HG02938 (cell line): Measurements from ENCODE around the gene DNM3.

Source experiments
- ATAC-seq: cut with Tn5 transposase; IDR thresholded peaks from one replicate; pipeline ENCODE4 v1.9.1; 2021; ENCODE audit warnings: mild to moderate bottlenecking, moderate library complexity; ENCODE audit not compliant: unreplicated experiment

Gene DNM3

DNA sequence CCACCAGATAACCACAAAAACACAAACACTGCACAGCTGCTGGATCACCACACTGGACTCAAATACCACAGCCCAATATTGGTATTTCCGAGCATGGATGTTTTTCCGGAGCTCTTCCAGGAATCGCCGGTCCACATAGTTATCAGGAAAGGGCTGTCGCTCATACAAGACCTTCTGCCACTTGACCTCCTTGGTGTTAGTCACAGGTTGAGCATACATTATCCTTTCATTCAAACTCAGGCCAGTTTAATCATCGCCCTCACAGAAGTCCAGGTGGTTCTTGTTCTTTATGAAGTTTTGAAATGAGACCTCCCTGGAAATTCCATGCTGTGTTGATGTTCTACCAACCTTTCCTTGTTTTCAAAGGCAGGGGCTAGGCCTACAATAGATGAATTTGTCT is 601.1 kb downstream of the DNM3 start:
- no peak for ATAC-seq

- ATAC-seq: no peak
These were observed 601.7 kb downstream of the DNM3 start for GRCh38 chr1:172442843-172443565.

DNA sequence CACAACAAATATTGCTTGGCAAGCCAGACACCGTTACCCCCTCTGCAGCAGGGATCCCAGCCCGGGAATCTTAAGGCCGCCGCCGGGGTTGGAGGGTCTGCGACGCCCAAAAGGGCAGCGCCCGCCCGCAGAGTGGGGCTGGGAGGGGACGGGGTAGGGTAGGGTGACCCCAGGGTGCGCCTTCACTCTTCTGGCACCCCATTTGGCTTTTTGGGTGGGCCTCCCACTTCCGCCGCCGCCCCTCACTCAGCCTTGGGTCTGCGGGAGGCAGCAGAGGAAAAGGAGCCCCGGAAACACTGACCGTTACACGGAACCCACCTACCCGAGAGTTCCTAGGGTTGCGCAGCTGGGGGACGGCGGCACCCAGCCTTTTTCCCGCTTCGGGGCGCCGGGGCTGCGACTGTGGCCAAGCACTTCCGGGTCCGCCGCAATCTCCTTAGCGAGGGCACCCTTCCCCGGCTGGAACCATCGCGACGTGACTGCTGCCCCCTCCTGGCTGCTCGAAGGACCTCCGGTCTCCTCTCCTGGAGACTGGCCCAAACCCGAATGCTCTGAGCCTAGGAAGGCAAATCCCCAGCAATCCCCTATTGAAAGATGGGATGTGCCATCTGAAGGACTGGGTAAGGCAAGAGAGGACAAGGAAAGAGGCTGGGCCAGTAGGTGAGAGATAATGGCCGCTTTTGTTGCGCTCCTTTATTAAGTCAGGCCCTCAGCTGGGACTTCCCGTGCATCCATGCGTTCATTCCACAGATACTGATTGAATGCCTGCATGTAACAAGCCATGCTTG is 602.6 kb downstream of the DNM3 start, which contains the start of gene PIGC:
TSS of gene PIGC (minus strand) at position 404 of the 788 bp plus-strand sequence. CDS start 1,447 bp downstream, outside the sequence.
- ATAC-seq: peak; percentile 100

DNA sequence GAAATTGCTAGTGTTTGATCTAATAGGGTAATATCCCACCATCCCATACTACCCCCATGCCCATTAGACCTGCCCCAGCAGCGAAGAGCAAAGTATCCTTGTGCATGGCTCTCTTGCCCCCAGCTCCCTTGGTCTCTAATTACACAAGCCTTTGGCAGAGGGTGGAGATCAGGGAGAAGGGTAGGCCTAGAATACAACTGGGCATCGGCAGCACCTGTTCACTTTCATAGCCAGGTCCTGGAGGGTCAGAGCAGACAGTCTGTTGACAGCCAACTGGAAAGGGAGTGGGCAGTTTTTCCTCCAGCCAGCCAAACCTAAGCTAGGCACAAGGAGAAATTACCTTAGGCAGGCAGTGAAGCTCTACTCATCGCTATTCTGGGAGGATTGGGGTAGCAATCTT is 605.2 kb downstream of the DNM3 start:
- no peak for ATAC-seq

DNA sequence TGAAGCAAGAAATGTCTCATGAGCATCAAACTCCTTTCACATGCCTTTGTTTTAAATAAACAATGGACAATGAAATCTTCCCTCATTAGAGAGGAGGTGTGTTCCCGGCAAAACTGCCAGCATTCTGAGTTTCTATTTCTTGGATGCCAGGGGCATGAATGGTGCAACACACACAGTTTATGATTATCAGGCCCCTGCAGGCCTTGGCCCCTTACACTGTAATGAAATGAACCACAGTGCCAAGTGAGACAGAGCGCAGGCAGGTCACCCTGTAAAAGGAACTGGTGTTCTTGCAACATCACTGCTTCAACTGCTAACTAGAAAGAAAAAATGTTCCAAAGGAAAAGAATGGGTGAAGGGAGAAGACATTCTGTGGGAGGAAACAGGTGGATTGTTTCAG is 606.3 kb downstream of the DNM3 start:
- no peak for ATAC-seq

DNA sequence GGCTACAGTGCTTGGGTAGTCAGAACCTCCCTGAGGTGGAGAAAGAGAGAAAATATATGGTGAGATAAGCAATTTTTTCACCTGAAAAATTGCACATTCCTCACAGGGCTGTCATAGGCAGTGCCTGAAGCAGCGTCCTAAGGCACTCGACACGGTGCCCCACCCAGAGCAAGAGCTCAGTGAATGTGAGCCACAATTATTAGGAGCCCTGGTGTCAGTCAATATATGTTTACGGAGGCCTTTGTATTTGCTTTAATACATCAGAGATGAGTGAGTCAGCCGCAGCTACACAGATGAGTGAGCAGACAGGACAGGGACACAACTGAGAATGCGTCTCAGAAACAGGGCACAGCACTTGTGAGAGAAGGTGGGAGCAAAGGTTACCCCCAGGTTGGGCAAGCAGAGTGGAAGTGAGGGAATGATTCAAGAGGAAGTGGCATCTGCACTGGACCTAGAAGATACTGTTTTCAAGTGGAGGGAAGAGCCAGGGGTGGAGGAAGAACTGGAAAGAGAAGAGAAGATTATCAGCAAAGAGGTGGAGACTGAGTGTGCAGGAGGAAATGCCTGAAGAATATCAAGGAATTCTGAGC is 607.8 kb downstream of the DNM3 start:
- no peak for ATAC-seq

GRCh38 chr1:172449585-172450523 is 608.6 kb downstream of the DNM3 start:
- ATAC-seq: no peak

GRCh38 chr1:172450524-172450885 is 609.2 kb downstream of the DNM3 start:
- no peak for ATAC-seq

- ATAC-seq: no peak
These were observed 609.7 kb downstream of the DNM3 start for GRCh38 chr1:172451002-172451443.

DNA sequence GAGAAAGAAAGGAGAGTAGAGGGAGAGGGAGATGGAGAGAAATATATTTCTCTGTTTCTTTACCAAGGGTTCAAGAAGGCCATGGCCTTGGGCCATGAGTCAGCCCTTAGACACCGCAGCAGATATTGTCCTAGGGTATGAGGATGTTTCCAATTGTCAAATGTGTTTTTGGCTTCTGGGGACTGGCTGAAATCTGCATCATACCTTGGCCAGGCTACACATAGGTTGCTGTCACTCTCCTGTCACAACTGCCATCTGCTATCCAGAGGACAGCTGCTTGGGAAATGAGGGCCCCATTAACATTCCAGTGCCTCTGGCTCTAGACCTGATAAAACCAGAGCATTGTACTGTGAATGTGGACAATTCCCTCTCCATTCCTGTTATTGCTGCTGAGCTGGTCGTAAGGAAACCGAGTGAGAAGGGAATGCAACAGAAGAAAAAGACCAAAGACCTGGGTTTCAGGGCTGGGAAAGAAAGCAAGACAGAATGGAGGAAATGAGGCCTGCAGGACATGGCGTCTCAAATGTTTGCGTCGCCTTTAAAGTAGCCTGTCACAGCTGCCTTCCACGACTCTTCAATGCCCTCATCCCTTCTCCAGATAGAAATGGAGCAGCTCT is 611.3 kb downstream of the DNM3 start:
- ATAC-seq: no peak

GRCh38 chr1:172453153-172453545 is 611.9 kb downstream of the DNM3 start:
- no peak for ATAC-seq

DNA sequence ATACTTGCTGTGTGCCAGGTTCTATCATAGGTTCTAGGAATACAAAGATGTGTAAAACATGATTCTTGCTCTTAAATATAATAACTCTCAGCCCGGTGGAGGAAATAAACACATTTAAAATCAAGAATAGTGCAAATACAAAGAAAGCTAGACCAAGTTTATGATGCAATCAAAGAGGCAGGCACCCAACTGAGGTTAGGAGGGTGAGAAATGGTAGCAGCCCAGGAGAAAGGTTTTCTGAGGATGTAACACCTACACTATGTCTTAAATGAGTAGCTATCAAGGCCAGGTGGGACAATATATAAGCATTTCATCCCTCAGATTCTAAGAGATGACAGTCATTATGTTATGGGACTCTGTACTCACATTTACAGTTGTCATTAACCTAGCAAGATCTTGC is 612.3 kb downstream of the DNM3 start:
- ATAC-seq: no peak

GRCh38 chr1:172455451-172455850 is 614.2 kb downstream of the DNM3 start:
- ATAC-seq: no peak

DNA sequence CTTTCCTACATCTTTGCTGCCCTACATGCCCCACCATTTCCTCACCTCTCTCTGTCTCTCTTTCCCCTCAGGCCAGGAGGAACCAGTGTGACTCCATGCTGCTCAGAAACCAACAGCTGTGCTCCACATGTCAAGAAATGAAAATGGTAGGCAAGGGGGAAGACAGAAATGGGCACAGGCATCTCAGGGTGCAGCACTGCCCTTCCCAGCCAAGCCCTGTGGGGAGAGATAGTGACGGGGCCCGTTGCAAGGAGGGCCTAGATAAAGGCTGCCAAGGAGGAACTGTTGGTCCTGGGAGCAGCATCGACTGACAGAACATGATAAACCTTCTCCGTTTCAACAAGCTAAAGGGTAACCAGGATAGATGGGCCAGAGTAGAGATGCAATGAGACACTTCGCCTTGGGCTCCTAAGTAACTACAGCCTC is 615.1 kb downstream of the DNM3 start:
- no peak for ATAC-seq

DNA sequence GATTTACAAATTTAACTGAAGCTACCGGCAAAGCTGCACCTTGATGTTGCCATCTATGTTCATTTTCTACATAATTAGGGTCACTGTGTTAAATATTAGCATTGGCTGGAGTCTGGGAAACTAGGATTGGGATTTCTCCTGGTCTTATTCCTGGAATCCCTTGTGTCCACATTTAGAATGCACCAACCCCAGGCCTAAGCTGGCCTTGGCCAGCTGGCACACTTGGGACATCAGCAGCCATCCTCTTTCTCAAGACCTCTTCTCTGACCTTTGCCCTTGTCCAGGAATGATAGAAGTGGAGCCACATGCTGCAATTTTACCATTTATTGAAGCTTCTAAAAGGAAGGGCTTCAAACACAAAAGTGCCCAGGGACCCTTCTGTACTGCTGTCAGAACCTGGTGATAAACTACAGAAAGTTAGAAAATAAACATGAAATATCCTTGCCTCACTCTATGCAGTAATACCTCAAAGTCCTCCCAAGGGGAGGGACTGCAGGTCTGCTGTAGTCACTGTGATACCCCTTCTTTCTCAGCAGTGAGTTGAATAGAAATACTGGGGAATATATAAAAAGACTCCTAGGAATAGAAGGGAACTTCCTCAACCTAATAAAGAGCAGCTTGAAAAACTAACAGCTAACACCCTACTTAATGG is 616.3 kb downstream of the DNM3 start:
- no peak for ATAC-seq

DNA sequence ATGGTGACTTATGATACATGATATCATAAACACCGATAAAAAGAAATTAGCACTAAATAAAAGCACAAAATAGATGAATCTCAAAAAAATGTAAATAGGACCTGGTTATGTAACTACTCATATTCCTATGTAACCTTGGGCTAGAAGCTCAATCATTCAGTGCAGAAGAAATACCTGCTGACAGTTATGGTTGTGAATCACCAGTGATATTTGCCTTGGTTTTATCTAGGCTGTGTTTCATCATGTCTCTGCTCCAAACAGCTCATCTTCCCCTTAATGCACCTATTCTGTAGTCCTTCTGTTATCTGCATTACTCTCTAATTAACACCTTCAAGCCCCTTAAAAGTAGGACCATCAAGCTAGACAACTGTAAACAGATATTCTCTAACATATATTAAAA is 618.9 kb downstream of the DNM3 start:
- ATAC-seq: no peak

- ATAC-seq: no peak
These were observed 619.6 kb downstream of the DNM3 start for GRCh38 chr1:172460887-172461315.
